Measurements from ENCODE around the gene ATP11A. TPM values are rescaled to one million over a fixed set of nuclear protein-coding genes. Genes with fewer than 3 reads are reported as not detected.
"Not testable (repeated sequence)": the region's sequence is repeated elsewhere in the genome, so short reads cannot be mapped to it uniquely, and the experiment has no call there.

The ATP11A gene
- polyA plus RNA-seq, 12 donors = 16.4 to 38.1 (median 22.5) TPM; not detected in 1

DNA sequence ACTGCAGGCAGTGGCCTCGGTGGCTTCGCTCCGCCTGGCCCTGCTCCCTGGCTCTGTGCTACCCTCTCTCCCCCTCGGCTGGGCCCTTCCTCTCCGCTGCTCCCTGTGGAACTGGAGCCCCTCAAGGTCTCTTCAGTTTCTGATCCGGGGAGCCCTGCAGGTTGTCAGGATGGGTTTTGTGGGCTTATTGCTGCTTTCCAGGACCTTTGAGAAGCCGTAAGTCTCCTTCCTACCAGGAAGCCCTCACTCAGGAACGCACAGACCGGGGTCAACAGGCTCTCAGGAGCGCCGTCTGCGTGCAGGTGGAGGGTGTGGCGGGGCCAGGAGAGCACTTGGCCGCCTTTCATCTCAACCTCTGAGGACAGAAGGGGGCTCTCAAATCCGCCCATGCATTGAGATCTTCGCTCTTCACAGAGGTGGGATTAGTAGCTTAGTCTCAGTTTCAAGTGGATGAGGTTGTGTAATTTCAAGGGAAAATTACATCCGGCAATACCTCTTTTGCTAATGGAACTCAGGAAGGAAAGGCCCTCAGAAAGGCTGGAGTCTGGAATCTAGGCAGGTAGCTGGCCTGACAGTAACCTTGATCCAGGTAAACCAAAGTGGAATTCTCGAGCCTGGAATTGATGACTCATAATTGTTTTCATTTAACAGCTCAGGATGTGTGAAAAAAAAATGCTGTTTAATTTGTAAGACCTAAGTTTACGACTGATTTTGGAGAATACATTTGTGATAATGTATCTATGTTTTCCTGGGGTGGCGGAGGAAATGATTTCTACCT is 102.0 kb downstream of the ATP11A start:
- DNase-seq = no peak

DNA sequence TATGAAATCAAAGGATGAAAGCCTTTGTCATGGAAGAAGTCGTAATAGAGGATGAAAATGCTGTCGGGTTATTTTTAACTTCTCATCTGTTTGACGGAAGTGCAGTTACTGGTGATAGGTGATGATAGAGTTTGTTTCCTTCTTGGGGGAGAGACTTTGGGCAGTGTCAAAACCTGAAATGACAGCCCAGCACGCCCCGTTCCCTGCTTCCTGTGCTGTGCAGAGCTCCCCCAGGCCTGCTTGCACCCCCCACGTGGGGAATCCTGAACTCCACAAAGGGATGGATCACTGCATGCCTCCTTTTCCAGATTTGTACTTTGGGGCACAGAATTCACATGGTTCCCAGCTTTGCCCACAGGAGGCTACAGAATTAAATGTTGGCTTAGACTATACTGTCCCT is 102.7 kb downstream of the ATP11A start:
- DNase-seq = no peak

DNA sequence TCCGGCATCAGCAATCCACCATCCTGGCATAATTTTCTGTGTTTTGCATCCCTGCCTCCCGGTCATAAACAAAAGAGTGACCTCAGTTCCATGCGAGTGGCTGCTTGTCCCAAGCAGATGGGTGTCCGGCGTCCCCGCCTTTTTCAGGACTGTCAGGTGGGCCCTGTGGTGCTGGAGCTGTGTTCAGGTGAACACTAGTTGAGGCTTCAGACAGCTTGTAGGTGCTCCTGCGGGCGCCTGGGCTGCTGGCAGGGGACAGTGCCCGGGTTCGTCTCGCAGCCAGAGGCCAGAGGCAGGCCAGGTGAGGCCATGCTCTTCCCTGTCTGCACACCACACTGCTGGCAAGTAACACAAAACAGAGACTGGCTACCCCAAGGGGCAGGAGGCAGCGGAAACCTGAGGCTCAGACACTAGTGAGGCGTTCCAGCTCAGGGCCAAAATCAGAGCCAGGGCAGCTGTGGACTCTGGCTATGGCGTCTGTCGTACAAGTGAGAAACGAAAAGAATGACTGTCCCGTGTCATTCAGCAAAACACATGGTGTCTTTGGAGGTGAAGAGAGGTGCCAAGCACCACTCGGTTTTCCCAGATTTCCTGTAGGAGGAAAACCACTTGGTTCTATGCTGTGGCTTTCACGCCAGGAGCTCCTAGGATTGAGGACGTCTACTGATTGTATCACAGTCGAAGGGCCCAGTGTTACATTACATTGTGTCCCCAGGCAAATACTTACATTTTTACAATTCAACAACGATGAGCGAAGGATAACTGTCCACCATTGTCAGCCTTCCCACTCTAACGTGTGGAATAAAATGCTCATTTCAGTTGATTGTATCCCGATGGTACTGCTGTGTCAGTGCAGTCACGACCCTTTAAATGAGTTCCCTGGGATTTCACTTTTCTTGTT is 104.0 kb downstream of the ATP11A start:
- DNase-seq = no peak

DNA sequence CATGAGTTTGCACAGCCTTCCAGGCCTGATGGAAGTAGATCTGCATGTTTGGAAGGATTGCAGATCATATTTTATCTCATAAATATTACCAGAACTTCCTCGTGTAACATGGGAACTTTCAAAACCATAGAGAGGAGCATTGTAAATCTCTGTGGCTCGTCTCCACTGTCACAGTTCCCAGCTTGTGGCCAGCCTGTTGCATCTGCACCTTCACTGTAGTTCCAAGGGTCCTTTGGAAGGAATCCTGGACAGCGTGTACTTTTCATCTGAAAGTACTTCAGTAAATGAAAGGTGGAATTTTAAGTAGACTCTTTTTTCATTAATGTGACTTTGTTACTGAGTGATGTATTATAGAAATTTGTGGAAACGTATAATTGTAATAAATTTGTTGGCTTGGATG is 105.4 kb downstream of the ATP11A start:
- DNase-seq = no peak

DNA sequence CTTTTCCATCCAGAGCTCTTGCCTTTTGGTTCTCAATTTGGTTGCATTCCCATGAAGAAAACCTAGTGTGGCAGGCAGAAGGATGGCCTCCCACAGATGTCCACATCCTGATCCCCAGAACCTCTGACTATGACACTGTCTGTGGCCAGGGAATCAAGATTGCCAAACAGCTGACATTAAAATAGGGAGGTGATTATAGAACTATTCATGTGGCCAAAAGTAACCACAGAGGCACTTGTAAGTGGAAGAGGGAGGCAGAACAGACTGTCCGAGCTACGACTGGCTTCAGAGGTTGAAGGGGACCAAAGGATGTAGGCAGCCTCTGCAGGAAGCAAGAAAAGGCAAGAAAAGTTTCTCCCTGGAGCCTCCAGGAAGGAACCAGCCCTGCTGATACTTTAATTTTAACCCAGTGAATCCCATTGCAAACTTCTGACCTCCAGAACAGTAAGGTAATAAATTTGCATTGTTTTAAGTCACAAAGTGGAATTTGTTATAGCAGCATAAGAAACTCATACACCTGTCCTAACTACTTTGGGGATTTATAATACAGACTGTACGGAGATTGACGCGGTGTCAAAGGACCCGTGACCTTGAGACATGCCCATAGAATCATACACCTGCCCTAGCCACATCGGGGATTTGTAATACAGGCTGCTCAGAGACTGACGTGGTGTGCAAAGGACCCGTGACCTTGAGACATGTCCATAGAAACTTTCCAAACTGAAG is 106.5 kb downstream of the ATP11A start:
- DNase-seq = no peak

DNA sequence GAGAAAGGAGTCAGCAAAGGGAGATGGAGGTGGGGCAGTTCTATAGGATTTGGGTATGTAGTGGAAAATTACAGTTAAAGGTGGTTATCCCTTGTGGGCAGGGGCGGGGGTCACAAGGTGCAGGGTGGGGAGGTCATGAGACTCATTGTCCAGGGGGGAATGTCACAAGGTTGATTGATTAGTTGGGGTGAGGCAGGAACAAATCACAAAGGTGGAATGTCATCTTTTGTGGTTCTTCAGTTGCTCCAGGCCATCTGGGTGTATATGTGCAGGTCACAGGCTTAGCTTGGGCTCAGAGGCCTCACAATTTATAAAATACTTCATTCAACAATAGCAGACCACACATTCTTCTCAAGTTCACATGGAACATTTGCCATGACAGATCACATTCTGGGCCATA is 109.6 kb downstream of the ATP11A start:
- DNase-seq = no peak

DNA sequence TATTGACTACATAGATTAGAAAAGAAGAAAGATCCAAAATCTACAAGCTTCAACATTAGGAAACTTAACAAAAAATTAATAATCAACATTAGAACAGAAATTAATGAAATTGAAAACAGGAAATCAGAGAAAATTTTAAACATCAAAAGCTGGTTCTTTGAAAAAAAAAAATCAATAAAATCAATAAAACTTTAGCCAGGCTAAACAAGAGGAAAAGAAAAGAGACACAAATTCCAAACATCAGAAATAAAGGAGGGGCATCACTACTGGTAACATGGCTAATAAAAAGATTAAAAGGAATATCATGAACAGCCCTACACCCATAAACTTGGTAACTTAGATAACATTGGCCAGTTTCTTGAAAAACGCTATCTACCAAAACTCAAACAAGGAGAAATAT is 110.2 kb downstream of the ATP11A start:
- DNase-seq = no peak

DNA sequence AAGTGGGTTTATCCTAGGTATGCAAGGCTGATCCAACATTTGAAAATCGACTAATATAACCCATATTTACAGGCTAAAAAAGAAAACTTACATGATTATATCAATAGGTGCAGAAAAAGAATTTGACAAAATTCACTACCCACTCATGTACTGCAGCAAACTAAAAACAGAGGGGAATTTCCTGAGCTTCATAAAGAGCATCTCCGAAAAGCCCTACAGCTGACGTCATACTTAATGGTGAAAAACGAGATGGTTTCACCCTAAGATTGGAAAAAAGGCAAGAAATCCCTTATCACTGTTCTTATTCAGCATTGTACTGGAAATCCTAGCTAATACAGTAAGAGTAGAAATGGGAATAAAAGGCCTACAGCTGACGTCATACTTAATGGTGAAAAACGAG is 111.0 kb downstream of the ATP11A start:
- not testable (repeated sequence) for DNase-seq

DNA sequence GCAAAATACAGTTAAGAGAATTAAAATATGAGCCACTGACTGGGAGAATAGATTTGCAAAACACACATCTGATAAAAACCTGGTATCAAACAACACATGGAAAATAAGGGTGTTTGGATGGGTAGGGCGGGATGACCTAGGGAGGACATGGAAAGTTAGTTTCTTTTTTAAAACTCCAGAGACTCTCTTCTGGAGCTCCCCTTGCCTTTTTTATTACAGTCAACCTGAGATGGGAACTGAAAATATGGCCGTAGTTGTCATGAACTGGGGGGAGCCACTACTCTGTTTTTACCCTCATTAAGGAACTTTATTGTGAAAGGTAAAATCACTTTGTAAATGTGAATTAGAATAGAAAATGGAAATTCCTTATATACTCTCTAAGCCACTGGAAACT is 113.0 kb downstream of the ATP11A start:
- no peak for DNase-seq

DNA sequence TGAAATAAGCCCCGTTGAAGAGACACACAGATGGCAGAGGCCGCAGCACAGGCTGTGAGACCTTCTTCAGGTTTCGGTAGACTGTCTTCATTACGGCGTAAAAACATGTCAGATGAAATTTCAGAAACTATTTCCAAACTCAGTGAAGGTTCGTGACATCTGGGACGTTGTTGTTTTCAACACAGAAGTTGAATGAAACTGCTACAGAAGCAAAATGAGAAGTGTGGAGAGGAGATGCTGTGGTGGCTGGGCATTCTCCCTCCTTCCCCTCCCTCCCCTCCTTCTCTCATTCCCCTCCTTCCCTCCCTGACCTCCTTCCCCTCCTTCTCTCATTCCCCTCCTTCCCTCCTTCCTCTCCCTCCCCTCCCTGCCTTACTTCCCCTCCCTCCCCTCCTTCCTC is 113.6 kb downstream of the ATP11A start:
- no peak for DNase-seq

DNA sequence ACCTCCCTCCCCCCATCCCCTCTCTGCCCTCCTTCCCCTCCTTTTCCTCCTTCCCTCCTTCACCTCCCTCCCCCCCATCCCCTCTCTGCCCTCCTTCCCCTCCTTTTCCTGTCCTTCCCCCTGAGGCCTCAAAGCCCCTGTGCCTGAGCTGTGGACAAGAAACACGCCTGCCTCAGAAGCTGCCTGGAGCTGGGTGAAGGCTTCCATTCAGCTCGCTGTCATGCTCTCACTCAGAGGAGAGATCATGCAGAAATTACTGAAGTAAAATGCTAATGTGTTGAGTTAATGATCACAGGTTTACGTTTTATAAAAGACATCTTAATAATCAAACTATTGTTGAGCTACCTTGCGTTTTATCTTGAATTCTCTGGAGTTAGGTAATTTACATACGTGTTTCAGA is 114.5 kb downstream of the ATP11A start:
- DNase-seq = no peak

DNA sequence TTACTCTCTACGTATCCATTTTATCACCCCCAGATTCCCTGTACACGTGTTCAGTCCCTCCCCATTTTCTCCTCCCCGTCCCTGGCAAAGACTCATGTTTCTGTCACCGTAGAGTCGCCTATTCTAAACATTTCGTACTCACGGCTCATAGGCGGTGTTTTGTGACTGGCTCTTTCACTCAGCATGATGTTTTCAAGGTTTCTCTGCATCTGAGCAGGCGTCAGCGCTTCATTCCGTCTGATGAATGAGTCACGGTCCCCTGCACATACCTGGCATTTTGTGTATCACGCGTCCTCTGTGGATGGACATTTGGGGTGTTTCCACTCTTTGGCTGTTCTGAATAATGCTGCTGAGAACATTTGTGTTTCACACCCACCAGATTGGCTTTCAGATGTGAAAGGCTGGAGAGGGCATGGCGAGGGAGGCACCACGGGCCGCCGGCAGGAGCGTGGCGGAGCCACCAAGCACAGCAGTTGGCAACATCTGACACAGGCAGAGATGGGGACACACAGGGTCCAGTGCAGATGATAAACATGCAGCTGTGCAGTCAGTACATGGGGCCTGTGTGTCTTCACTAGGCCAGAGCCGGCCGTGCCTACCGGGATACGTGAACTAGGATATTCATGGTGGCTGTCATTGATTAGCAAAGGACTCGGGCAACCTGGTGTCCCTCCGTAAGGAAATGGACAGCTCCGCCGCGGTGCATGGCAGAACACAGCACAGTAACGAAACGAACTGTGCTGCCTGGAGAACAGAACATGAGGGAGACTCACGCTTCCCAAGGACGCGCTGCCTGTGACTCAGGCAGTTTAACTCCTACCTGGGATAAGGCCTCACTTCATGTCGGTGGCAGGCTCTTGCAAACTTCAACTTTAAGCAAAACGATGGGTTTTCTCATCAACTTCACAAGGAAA is 117.2 kb downstream of the ATP11A start:
- DNase-seq = no peak

DNA sequence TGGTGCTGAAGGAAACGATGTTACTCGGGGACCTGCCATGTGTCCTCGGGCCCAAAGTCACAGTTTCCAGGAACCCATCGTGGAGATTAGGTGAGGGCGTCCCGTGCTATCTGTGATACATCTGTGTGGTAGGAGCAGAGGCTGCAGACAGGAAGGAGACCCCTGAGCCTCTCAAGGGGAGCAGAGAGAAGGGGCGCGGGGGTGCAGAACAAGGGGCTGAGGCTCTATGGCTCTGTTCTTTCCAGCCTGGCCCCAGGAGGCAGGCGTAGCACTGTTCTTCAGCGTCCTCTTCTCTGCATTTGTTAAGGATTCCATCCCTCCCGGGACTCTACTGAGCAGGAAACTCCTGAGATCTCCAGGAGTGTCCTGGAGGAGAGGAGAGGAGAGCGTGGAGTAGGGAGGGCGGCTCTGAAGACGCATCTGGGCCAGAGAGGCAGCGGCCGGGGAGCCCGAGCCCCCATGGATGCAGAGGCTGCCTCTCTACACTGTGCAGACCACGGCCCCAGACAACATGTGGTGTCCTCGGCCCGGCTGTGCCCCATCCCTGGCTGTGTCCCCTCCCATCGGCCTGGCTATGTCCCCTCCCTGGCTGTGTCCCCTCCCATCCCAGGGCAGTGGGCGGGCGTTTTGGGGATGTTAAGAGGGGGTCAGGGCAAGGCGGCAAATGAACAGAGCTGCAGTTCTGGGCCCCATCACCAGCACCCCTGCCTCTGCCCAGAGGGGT is 118.0 kb downstream of the ATP11A start:
- DNase-seq = no peak

DNA sequence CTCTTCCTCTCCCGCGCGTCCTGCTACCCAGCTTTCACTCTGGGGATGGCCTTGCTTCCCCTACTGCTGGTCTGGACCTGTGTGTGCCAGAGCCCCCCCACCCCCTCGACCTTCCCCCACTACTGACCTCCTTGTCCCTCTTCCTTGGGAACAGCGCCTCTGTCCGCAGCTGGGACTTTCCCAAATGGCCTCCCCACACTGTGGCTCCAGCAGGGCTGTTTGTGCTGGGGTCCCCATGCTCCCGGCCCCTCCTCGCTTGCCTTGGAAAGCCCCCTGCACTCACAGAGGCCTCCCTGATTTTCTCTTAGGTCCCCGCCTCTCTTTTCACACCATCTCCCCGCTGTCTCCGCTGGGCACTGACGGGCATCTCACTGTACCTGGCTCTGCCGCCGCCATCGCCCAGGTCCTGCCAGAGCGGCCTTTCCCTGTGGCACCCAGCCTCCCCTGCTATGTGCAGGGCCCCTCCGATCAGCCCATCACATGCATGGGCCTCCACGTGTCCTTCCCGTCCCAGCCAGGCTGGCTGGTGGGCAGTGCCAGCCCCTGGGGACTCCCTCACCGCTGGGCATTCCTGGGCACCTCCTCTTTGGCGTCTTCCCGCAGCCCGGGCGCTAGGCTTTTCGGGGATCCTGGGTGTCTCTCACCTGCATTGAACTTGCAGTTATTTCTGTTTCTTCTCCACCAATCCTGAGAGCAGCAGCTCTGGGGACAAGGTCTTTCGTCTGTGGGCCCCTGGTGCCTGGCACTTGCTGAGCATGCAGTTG is 118.7 kb downstream of the ATP11A start:
- no peak for DNase-seq

DNA sequence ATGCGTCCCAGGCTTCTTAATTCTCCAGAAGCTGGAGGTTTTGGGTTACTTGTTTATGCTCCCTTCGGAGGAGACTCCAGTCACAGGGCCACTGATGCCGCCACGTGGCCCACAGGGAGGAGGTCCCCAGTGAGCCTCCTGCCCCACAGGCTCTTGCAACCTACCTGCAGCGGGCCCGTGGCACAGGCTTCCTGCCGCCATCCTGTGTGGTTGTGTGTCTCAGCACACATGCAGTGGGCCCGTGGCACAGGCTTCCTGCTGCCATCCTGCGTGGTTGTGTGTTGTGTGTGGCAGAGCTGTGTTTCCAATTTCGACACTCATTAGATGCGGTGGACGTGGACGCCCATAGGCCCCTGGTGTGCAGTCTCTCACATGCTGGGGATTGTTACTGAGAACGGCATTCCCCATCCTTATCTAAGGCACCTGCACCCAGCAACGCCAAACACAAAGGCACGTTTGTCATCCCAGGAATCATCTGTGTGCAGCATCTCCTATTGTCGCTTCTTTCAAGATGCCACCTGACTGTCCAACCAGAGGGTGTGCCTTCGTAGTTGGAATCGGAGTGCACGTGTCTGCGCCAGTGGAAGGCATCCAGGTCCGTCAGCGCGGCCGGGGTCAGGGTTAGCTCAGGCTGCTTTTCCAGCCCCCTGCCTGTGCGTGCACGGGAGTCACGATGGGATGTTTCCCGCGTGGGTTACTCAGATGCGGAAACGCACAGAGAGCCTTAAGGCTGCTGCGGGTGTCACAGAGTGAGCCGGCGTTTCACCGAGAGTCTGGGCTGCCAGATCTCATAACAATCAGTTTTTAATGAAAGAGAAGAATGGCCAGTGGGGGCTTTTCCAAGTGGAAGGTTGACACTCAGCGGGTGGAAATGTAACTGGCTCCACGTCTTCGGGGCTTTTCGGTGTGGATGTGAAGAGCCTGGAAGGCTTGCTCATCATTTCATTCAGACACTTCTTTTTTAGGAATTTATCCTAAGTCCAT is 119.8 kb downstream of the ATP11A start:
- no peak for DNase-seq

DNA sequence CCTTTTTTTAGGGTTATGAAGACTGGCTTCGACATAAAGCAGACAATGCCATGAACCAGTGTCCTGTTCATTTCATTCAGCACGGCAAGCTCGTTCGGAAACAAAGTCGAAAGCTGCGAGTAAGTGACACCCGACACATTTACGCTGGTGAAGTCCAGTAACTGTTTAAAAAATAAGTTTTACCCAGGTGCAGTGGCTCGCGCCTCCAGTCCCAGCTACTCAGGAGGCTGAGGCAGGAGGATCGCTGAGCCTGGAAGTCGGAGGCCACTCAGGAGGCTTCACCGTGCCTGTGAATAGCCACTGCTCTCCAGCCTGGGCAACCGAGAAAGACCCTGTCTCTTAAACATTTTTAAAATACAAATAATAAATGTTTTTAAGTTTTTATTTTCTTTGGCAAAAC is 120.8 kb downstream of the ATP11A start:
- no peak for DNase-seq

DNA sequence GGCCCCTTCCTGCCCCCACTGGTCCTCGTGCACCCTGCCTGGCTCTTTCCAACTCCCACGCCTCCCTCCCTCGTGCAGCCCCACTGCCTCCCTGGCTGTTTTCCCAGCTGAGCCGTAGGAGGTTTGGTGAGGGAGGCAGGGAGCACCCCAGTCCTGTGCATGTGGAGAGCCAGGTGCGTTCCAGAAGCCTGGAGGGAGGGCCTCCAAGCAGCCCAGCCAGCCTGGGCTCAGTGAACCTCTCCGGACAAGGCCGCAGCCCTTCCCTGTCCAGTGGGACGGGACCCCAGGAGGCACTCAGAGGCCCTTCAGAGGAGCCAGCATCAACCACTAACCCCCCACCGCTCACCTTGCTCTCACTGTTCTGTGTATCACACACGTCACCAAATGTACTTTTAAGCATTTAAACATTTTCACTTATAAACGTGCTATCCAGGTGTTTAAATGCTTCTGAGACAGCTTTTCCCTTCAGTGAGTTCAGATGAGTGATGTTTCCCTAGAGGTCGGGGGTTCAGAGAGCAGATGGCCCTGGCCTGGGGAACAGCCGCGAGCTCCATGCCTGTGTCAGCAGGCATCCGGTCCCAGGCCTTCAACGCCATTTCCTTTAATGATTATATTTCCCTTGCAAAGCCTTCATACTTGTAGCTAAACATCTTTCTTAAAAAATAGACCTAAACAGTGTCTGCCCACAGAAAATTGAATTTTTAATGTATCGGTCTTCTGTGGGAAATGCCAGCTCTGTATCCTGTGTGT is 122.6 kb downstream of the ATP11A start:
- no peak for DNase-seq

DNA sequence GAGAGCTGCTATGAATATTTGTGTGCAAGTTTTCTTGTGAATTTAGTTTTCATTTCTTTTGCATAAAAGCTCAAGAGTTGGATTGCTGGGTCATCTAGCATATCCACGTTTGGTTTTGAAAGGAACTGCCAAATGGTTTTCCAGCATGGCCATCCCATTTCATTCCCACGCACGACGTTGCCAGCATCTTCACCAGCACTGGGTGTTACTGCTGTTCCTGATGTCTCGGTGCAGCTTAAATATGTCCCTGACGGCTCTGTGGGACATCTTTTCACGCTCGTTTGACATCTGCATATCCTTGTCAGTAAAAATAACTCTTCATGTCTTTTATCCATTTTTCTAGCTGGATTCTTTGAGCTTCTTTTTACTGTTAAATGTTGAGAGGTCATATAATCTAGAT is 123.7 kb downstream of the ATP11A start:
- no peak for DNase-seq

Measured in muscle of arm (tissue), 12 donors.